Heart left ventricle (tissue), 16 donors: ENCODE results near the gene STARD6. TPM values are rescaled to one million over a fixed set of nuclear protein-coding genes. Genes with fewer than 3 reads are reported as not detected.

Experiments used
- ATAC-seq, 4 donors: fragments of 200-7000 bp; cut with Tn5 transposase; one replicate each; pipeline ENCODE4 v1.9.1; 2020 to 2022; ENCODE audit warnings: moderate library complexity in 4 of 4, mild to moderate bottlenecking in 3 of 4, moderate number of reproducible peaks in 1 of 4
- DNase-seq, 5 donors: peaks; one replicate each; pipeline ENCODE4 v3.0.0-alpha.2; 2020
- H3K27ac ChIP-seq, 12 donors: fragments of 200-600 bp; sonication (generic) in 4 of 12; one replicate each; pipeline versions ENCODE4 v1.5.0 to v1.8.0; 2016 to 2022; ENCODE audit warnings: mild to moderate bottlenecking in 2 of 12
- H3K27me3 ChIP-seq, 9 donors: fragments of 200-600 bp; sonication (generic) in 2 of 9; one replicate each; pipeline versions ENCODE4 v1.5.1 to v1.8.0; 2016 to 2022; ENCODE audit warnings: mild to moderate bottlenecking in 3 of 9
- H3K36me3 ChIP-seq, 9 donors: fragments of 200-600 bp; sonication (generic) in 2 of 9; one replicate each; pipeline versions ENCODE4 v1.5.0 to v1.8.0; 2018 to 2022; ENCODE audit warnings: mild to moderate bottlenecking in 2 of 9
- H3K4me1 ChIP-seq, 12 donors: fragments of 200-600 bp; sonication (generic) in 4 of 12; one replicate each; pipeline versions ENCODE4 v1.5.0 to v1.8.0; 2016 to 2022; ENCODE audit warnings: mild to moderate bottlenecking in 3 of 12
- H3K4me3 ChIP-seq, 12 donors: fragments of 200-600 bp; sonication (generic) in 4 of 12; one replicate each; pipeline versions ENCODE4 v1.5.0 to v1.8.0; 2017 to 2022; ENCODE audit warnings: mild to moderate bottlenecking in 9 of 12, moderate library complexity in 4 of 12
- H3K9me3 ChIP-seq, 12 donors: fragments of 200-600 bp; sonication (generic) in 4 of 12; one replicate each; pipeline versions ENCODE4 v1.5.0 to v1.8.0; 2016 to 2022; ENCODE audit warnings: mild to moderate bottlenecking in 1 of 12
- POLR2A ChIP-seq, 2 donors: fragments of 450-650 bp; IDR thresholded peaks; one replicate each; pipeline ENCODE4 v1.6.1; 2017; ENCODE audit warnings: antibody characterized with exemption in 2 of 2, mild to moderate bottlenecking in 2 of 2, moderate library complexity in 2 of 2
- WGBS, 4 donors: extraction: QIAGEN DNeasy Blood & Tissue Kit in 2 of 4; methylation state at CpG; one replicate each; pipeline versions ENCODE4 v1.1.5 to v1.1.7; 2013 to 2018; 5-methylcytosine and 5-hydroxymethylcytosine counted together
- intact Hi-C, 10 donors: fragments of 100-400 bp; cut with DNase I; formaldehyde crosslinking; loops; one replicate each; pipeline versions ENCODE4 v1.11.1 to v1.14.2; 2022
- polyA plus RNA-seq, 2 donors: library from polyadenylated mRNA; stranded (reverse); fragments of 200-250 nt; gene quantifications; one replicate each; pipeline ENCODE4 v1.2.3, GENCODE V29; 2013
- total RNA-seq, 9 donors: library from RNA; depleted of rRNA in 2 of 9; stranded (reverse); fragments of >200 nt in 2 of 9; fragmentation: NEBNext Ultra II Directional in 3 of 9; extraction: Animal tissue kit (Norgen Biotek cat#: 25700) in 3 of 9; gene quantifications; one replicate each; pipeline versions ENCODE4 v1.1.0 to v1.2.4, GENCODE V29; 2016 to 2023
- TF ChIP-seq, protein P1 (sequence below), 12 donors: fragments of 200-600 bp; sonication (generic) in 4 of 12; IDR thresholded peaks; one replicate each; pipeline versions ENCODE4 v1.5.0 to v1.8.0; 2018 to 2022; ENCODE audit warnings: antibody characterized with exemption in 12 of 12, mild to moderate bottlenecking in 5 of 12
- donor health status: ischemic (EF 13 %, LVEDD 7.1; RV severe dilation, severe dysfunction).
- donor health status: healthy with polysubstance abuse.
- donor health status: DM: no; HTN: yes; CAD: no.
- donor health status: DM: no; HTN: no; CAD: no.
- donor health status: ischemic (EF 25% LVEDD 6.9; RV normal size, moderate dysfunction).
- donor health status: ischemic (EF 25% LVEDD 5.7; RV mildly dilated, moderate dysfunction).
- donor health status: healthy.
- donor health status: DM: yes; HTN: yes; CAD: no.
- donor health status: ischemic (EF 35%, LVEDD 5.7; RV mildly dilated, moderate dysfunction).
- donor health status: nonischemic (EF 11% LVEDD 7.7; RV severe dilation, severe dysfunction).
- donor health status: DM: yes; HTN: yes; CAD: no.
- donor health status: PGD.
- donor health status: ischemic (EF 29% LVEDD 5.4; RV normal size, mild dysfunction).
- donor health status: nonischemic (EF 23%, LVEDD 6.1; RV moderate dilation, normal function).

Gene STARD6
- total and polyA plus RNA-seq, 11 donors: not detected

GRCh38 chr18:54329787-54330186 is 27.9 kb downstream of the STARD6 start:
- intact Hi-C loops: no loop called here
- no peak overlapping the region for H3K27ac ChIP-seq
- DNase-seq (no peak), ATAC-seq (no peak)
- TF ChIP-seq, protein P1, sequence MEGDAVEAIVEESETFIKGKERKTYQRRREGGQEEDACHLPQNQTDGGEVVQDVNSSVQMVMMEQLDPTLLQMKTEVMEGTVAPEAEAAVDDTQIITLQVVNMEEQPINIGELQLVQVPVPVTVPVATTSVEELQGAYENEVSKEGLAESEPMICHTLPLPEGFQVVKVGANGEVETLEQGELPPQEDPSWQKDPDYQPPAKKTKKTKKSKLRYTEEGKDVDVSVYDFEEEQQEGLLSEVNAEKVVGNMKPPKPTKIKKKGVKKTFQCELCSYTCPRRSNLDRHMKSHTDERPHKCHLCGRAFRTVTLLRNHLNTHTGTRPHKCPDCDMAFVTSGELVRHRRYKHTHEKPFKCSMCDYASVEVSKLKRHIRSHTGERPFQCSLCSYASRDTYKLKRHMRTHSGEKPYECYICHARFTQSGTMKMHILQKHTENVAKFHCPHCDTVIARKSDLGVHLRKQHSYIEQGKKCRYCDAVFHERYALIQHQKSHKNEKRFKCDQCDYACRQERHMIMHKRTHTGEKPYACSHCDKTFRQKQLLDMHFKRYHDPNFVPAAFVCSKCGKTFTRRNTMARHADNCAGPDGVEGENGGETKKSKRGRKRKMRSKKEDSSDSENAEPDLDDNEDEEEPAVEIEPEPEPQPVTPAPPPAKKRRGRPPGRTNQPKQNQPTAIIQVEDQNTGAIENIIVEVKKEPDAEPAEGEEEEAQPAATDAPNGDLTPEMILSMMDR (IDR thresholded peaks at IDR 0.05): no peak
- no peak for TF ChIP-seq POLR2A (IDR thresholded peaks at IDR 0.05)
- no peaks in the 10 kb centered on the region for H3K4me1 ChIP-seq
- no peaks in the 10 kb centered on the region for H3K36me3 ChIP-seq
- no peaks in the 10 kb centered on the region for H3K9me3 ChIP-seq
- no peaks in the 10 kb centered on the region for H3K27me3 ChIP-seq
- H3K4me3 ChIP-seq: no peak overlapping the region

GRCh38 chr18:54327818-54328217 is 29.8 kb downstream of the STARD6 start:
- DNase-seq: no peak
- H3K27me3 ChIP-seq: no peaks in the 10 kb centered on the region
- H3K4me3 ChIP-seq: no peak overlapping the region
- no peak overlapping the region for H3K27ac ChIP-seq
- H3K36me3 ChIP-seq: no peaks in the 10 kb centered on the region
- H3K9me3 ChIP-seq: no peaks in the 10 kb centered on the region
- WGBS, 4 donors: 64 to 79% (median 73%) methylated on average over 4 of the region's 4 CpGs
- TF ChIP-seq, protein P1 (IDR thresholded peaks at IDR 0.05): no peak
- no peak for TF ChIP-seq POLR2A (IDR thresholded peaks at IDR 0.05)
- ATAC-seq: no peak
- intact Hi-C loops: no loop called here
- H3K4me1 ChIP-seq: no peaks in the 10 kb centered on the region

- WGBS, 4 donors: 60 to 70% (median 65%) methylated on average over 2 of the region's 2 CpGs
- ATAC-seq (no peak), DNase-seq (no peak)
- Histone ChIP-seq H3K36me3 (no peaks in the 10 kb centered on the region), H3K27ac (no peak overlapping the region), H3K4me3 (no peak overlapping the region), H3K27me3 (no peaks in the 10 kb centered on the region), H3K9me3 (no peaks in the 10 kb centered on the region), H3K4me1 (no peaks in the 10 kb centered on the region)
- intact Hi-C loops: no loop called here
- no peak for TF ChIP-seq POLR2A (IDR thresholded peaks at IDR 0.05)
- TF ChIP-seq, protein P1 (IDR thresholded peaks at IDR 0.05): no peak
Measured at GRCh38 chr18:54323970-54324369, 33.7 kb downstream of the STARD6 start.

- H3K9me3 ChIP-seq: no peaks in the 10 kb centered on the region
- no peaks in the 10 kb centered on the region for H3K4me1 ChIP-seq
- TF ChIP-seq, protein P1 (IDR thresholded peaks at IDR 0.05): no peak
- no peak for TF ChIP-seq POLR2A (IDR thresholded peaks at IDR 0.05)
- ATAC-seq: no peak
- H3K4me3 ChIP-seq: no peak overlapping the region
- H3K27me3 ChIP-seq: no peaks in the 10 kb centered on the region
- intact Hi-C loops: no loop called here
- no peak for DNase-seq
- H3K36me3 ChIP-seq: no peaks in the 10 kb centered on the region
- no peak overlapping the region for H3K27ac ChIP-seq
Measured at GRCh38 chr18:54323561-54323960, 34.1 kb downstream of the STARD6 start.
